Measurements from ENCODE around the gene GJC1.

The GJC1 gene

DNA sequence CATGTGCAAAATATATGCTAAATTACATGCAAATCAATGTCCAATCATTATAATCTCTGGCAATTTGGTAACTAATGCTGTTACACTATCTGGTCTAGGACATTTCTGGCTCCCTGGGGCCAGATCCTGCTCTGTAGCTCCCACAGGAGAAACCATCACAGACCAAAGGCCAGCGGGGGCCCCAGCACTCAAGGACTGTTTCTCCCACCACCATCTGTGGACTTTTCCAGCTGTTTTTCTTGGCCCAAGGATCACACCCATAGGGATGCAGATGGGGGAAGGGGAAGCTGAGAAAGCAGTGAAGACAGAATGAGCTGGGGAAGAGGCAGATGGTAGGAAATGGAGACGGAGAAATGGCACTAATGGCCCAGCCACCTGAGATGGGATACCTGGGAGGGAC, 17.5 kb upstream of the GJC1 start, which contains the start of gene HIGD1B:
Gene HIGD1B (plus strand): TSS at position 298 of the 400 bp plus-strand sequence. CDS start 270 bp downstream, outside the sequence.
- TF ChIP-seq, protein P1, sequence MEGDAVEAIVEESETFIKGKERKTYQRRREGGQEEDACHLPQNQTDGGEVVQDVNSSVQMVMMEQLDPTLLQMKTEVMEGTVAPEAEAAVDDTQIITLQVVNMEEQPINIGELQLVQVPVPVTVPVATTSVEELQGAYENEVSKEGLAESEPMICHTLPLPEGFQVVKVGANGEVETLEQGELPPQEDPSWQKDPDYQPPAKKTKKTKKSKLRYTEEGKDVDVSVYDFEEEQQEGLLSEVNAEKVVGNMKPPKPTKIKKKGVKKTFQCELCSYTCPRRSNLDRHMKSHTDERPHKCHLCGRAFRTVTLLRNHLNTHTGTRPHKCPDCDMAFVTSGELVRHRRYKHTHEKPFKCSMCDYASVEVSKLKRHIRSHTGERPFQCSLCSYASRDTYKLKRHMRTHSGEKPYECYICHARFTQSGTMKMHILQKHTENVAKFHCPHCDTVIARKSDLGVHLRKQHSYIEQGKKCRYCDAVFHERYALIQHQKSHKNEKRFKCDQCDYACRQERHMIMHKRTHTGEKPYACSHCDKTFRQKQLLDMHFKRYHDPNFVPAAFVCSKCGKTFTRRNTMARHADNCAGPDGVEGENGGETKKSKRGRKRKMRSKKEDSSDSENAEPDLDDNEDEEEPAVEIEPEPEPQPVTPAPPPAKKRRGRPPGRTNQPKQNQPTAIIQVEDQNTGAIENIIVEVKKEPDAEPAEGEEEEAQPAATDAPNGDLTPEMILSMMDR (IDR thresholded peaks at IDR 0.05; ENCODE audit: low read depth, low read length, missing control alignments) = no peak
- H3K4me3 ChIP-seq (ENCODE audit: low read depth, low read length) = no peak within 1 kb of the TSS
- DNase-seq (ENCODE audit: low read depth) = no peak

DNA sequence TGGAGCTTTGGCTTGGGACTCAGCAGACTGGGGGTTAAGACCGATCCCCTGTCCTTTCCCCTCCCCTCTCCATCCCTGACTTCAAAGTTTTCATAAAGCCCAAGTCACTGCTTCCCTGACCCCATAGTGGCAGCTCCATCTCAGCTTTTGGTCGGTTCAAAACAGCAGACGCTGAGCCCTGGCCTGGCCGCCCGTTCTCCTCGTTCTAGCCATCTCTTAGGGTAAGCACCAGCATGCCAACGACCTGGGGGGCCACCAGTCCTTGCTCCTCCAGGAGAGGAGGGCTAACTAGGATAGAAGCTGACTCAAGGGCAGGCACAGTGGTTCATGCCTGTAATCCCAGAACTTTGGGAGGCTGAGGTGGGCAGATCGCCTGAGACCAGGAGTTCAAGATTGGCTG, 16.1 kb upstream of the GJC1 start:
- TF ChIP-seq, protein P1 (IDR thresholded peaks at IDR 0.05; ENCODE audit: low read depth, low read length, missing control alignments) = no peak
- no peak for DNase-seq (ENCODE audit: low read depth)
- no peak overlapping the region for H3K4me3 ChIP-seq (ENCODE audit: low read depth, low read length)

DNA sequence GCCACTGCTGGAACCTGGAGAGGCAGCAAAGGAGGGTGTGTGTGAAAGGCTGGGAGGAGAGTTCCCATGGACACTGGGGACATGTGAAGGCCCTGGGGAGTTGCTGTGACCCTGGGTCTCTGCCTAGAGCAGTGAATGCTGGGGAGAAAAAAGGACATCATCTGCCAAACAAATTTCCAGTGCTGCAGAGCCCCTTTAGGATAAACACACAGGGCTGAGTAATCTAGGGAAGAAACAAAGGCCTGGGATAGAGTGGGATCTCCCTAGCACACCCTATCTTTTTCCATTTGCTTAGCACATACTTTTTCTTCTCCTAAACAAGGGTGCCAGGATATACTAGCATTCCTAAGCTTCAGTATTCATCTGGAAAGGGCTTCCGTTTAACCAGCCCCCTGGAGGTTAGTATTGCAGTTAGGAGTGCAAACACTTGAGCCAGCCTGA, 14.3 kb upstream of the GJC1 start:
- no peak for DNase-seq (ENCODE audit: low read depth)
- no peak overlapping the region for H3K4me3 ChIP-seq (ENCODE audit: low read depth, low read length)
- TF ChIP-seq, protein P1 (IDR thresholded peaks at IDR 0.05; ENCODE audit: low read depth, low read length, missing control alignments) = no peak

DNA sequence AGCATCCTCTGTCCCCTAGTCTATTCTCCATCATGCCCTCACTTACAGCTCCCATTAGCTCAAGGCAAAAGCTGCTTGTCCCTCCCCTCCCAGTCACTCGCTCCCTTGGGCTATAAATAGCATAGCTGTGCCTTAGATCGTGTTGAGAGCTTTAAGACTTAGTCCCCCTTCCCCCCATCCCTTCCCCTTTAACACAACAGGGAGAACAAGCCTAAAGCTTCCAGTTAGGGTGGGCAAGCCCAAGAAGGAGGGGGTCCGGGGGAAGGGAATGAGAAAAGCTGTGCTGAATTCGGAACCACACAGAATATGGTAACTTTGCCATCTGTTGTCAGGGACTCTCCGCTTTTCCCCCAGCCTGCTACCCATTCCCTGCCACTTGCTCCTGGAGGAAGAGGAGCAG, 12.7 kb upstream of the GJC1 start:
- no peak for DNase-seq (ENCODE audit: low read depth)
- no peak overlapping the region for H3K4me3 ChIP-seq (ENCODE audit: low read depth, low read length)
- TF ChIP-seq, protein P1 (IDR thresholded peaks at IDR 0.05; ENCODE audit: low read depth, low read length, missing control alignments) = no peak

DNA sequence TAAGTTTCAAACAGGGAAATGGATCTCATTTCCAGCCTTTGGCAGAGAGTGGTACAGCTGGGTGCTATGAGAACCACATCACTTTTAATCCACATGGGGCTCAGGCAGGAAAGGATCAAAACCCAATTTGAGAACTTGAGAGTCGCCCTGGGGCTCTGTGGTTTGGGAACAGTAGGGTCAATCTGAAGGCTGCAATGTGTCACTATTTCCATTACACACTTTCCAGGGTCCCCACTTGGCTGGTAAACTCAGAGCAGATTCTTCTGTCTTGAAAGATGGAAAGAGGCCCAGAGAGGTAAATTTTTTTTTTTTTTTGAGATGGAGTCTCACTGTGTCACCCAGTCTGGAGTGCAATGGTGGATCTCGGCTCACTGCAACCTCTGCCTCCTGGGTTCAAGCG, 10.8 kb upstream of the GJC1 start:
- TF ChIP-seq, protein P1 (IDR thresholded peaks at IDR 0.05; ENCODE audit: low read depth, low read length, missing control alignments) = no peak
- H3K4me3 ChIP-seq (ENCODE audit: low read depth, low read length) = no peak overlapping the region
- no peak for DNase-seq (ENCODE audit: low read depth)

DNA sequence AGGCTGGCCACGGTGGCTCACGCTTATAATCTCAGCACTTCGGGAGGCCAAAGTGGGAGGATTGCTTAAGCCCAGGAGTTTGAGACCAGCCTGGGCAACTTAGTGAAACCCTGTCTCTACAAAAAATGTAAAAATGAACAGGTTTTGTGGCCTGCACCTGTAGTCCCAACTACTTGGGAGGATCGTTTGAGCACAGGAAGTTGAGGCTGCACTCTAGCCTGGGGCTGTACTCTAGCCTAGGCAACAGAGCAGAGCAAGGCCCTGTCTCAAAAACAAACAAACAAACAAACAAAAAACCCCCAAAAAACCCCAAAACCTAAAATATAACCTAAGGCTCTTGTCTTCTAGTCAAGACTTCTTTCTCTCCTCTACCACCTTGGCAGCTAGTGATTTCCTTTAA, 10.2 kb upstream of the GJC1 start:
- no peak for DNase-seq (ENCODE audit: low read depth)
- TF ChIP-seq, protein P1 (IDR thresholded peaks at IDR 0.05; ENCODE audit: low read depth, low read length, missing control alignments) = no peak
- no peak overlapping the region for H3K4me3 ChIP-seq (ENCODE audit: low read depth, low read length)

DNA sequence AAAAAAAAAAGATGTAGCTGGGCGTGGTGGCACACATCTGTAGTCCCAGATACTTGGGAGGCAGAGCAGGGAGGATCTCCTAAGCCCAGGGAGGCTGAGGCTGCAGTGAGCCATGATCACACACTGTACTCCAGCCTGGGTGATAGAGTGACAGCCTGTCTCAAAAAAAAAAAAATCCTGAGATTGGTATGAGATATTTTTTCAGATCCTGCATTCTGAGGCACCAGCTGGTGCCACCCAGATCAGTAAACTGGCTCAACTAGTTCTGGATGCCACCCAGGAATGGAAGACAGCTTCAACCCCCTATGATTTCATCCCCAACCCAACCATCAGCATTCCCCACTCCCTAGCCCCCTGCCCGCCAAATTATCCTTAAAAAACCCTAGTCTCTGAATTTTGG, 7.1 kb upstream of the GJC1 start:
- TF ChIP-seq, protein P1 (IDR thresholded peaks at IDR 0.05; ENCODE audit: low read depth, low read length, missing control alignments) = no peak
- no peak for DNase-seq (ENCODE audit: low read depth)
- H3K4me3 ChIP-seq (ENCODE audit: low read depth, low read length) = no peak overlapping the region
